Liver (tissue), 3 donors: ENCODE data around the gene HPCAL1.

Experiments used
- RAD21 ChIP-seq, 2 donors: IDR thresholded peaks; 2 replicates each; pipeline ENCODE4 v1.6.1; 2016; ENCODE audit warnings: antibody characterized with exemption in 2 of 2, mild to moderate bottlenecking in 2 of 2
- RXRA ChIP-seq, 2 donors: IDR thresholded peaks; 2 replicates each; pipeline ENCODE4 v1.6.1; 2017 to 2018; ENCODE audit warnings: antibody characterized with exemption in 2 of 2, mild to moderate bottlenecking in 1 of 2
- TAF1 ChIP-seq: conservative IDR thresholded peaks from 2 replicates; pipeline ENCODE4 v1.6.1; 2016; ENCODE audit warnings: antibody characterized with exemption, mild to moderate bottlenecking
- YY1 ChIP-seq: IDR thresholded peaks from 2 replicates; pipeline ENCODE4 v1.6.1; 2016; ENCODE audit warnings: antibody characterized with exemption, mild to moderate bottlenecking
- TF ChIP-seq, protein P1 (sequence below): fragments of 150-350 bp; IDR thresholded peaks from 2 replicates; pipeline ENCODE4 v1.5.1; 2017; ENCODE audit warnings: improper control_type of control experiment, low read depth, low read length; ENCODE audit not compliant: missing input control
- donor health status: healthy.
- donor health status: healthy.

DNA sequence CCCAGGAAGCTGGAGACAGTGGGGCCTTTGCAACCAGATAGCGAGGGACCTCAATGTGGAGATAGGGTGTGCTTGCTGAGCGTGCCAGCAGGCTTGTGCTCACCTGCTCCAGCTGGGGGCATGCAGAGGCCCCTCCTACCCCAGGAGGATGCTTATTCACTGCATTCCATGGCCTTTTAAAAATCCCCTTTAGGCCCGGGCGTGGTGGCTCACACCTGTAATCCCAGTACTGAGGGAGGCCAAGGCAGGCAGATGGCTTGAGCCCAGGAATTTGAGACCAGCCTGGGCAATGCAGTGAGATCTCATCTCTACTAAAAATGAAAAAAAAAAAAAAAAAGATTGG lies 90.9 kb downstream of the HPCAL1 start:
- TF ChIP-seq TAF1, result no peak
- TF ChIP-seq, protein P1, sequence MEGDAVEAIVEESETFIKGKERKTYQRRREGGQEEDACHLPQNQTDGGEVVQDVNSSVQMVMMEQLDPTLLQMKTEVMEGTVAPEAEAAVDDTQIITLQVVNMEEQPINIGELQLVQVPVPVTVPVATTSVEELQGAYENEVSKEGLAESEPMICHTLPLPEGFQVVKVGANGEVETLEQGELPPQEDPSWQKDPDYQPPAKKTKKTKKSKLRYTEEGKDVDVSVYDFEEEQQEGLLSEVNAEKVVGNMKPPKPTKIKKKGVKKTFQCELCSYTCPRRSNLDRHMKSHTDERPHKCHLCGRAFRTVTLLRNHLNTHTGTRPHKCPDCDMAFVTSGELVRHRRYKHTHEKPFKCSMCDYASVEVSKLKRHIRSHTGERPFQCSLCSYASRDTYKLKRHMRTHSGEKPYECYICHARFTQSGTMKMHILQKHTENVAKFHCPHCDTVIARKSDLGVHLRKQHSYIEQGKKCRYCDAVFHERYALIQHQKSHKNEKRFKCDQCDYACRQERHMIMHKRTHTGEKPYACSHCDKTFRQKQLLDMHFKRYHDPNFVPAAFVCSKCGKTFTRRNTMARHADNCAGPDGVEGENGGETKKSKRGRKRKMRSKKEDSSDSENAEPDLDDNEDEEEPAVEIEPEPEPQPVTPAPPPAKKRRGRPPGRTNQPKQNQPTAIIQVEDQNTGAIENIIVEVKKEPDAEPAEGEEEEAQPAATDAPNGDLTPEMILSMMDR, result no peak
- no peak for TF ChIP-seq RAD21 (IDR thresholded peaks at IDR 0.05)
- no peak for TF ChIP-seq YY1
- TF ChIP-seq RXRA (IDR thresholded peaks at IDR 0.05), result no peak
